K562 (cell line): ENCODE measurements around the gene LCTL. TPM values are rescaled to one million over a fixed set of nuclear protein-coding genes. Genes with fewer than 3 reads are reported as not detected.

Experiments used
- CBX2 ChIP-seq: fragments of 200-600 bp; sonication (generic); IDR thresholded peaks from one replicate; pipeline ENCODE4 v1.6.1; 2012; ENCODE audit warnings: mild to moderate bottlenecking, low read length, inconsistent platforms; ENCODE audit not compliant: insufficient read depth, poor library complexity, severe bottlenecking
- CEBPG ChIP-seq, 3 experiments: fragments of 200-800 bp in 1 of 3; sonication (Bioruptor generic) in 1 of 3; sonication (generic) in 1 of 3; formaldehyde crosslinking in 1 of 3; IDR thresholded peaks in 2 of 3; conservative IDR thresholded peaks in 1 of 3; 2 replicates each; pipeline versions ENCODE4 v1.6.1 to v1.8.0; 2016 to 2022; ENCODE audit warnings: missing compliant biosample characterization in 2 of 3, missing genetic modification characterization in 2 of 3, mild to moderate bottlenecking in 1 of 3, missing genetic modification reagents in 1 of 3
- CHD2 ChIP-seq: IDR thresholded peaks from 2 replicates; pipeline ENCODE4 v1.6.1; 2011; ENCODE audit warnings: low read depth, low read length
- DDX20 ChIP-seq: fragments of 450-650 bp; IDR thresholded peaks from 2 replicates; pipeline ENCODE4 v1.6.1; 2016; ENCODE audit warnings: missing genetic modification characterization, low read depth, mild to moderate bottlenecking, missing compliant biosample characterization, moderate library complexity
- EP300 ChIP-seq: IDR thresholded peaks from 2 replicates; pipeline ENCODE4 v1.6.1; 2012; ENCODE audit warnings: low read length, improper control_type of control experiment
- FOS ChIP-seq: IDR thresholded peaks from 3 replicates; pipeline ENCODE4 v1.6.1; 2011; ENCODE audit not compliant: insufficient read length; ENCODE audit errors: extremely low read depth
- ILK ChIP-seq: fragments of 450-650 bp; IDR thresholded peaks from 2 replicates; pipeline ENCODE4 v1.6.1; 2016; ENCODE audit warnings: missing genetic modification characterization, low read depth, mild to moderate bottlenecking, missing compliant biosample characterization, moderate library complexity, borderline replicate concordance
- MAFG ChIP-seq: fragments of 450-650 bp; conservative IDR thresholded peaks from 2 replicates; pipeline ENCODE4 v1.6.1; 2016; ENCODE audit warnings: missing genetic modification characterization, missing compliant biosample characterization
- NR2C2 ChIP-seq, 2 experiments: fragments of 200-800 bp in 1 of 2; sonication (Bioruptor generic) in 1 of 2; sonication (generic) in 1 of 2; formaldehyde crosslinking in 1 of 2; IDR thresholded peaks; 2 replicates each; pipeline versions ENCODE4 v1.6.1 to v1.8.0; 2016 to 2022; ENCODE audit warnings: mild to moderate bottlenecking in 1 of 2, missing compliant biosample characterization in 1 of 2, missing genetic modification characterization in 1 of 2, missing genetic modification reagents in 1 of 2
- PCBP2 ChIP-seq: fragments of 200-400 bp; formaldehyde crosslinking; IDR thresholded peaks from 2 replicates; pipeline ENCODE4 v1.6.1; 2018; ENCODE audit warnings: low read length, low read depth, mild to moderate bottlenecking, moderate library complexity; ENCODE audit not compliant: poor library complexity, severe bottlenecking
- RB1 ChIP-seq: fragments of 450-650 bp; IDR thresholded peaks from 2 replicates; pipeline ENCODE4 v1.6.1; 2017; ENCODE audit warnings: low read depth, mild to moderate bottlenecking
- RCOR1 ChIP-seq, 2 experiments: IDR thresholded peaks; 2 replicates each; pipeline ENCODE4 v1.6.1; 2012; ENCODE audit warnings: low read depth in 2 of 2, low read length in 2 of 2, borderline replicate concordance in 1 of 2, improper control_type of control experiment in 1 of 2
- ZNF324 ChIP-seq: fragments of 250-450 bp; sonication (Bioruptor Pico); IDR thresholded peaks from 2 replicates; pipeline ENCODE4 v1.4.0; 2020; ENCODE audit warnings: mild to moderate bottlenecking
- ZNF41 ChIP-seq: fragments of 250-450 bp; sonication (Bioruptor Pico); conservative IDR thresholded peaks from 2 replicates; pipeline ENCODE4 v1.4.0; 2020; ENCODE audit warnings: mild to moderate bottlenecking
- polyA plus RNA-seq, 8 experiments: library from polyadenylated mRNA; depleted of rRNA in 4 of 8; stranded (reverse) in 5 of 8; unstranded in 3 of 8; fragments of >200 nt; fragmentation: Nextera tagmentation in 2 of 8; fragmentation: Illumina TruSeq in 1 of 8; extraction: Ambion mirVana in 2 of 8; extraction: Trizol in 1 of 8; gene quantifications; 2 replicates each; pipeline versions ENCODE4 v1.2.1 to v1.2.3, GENCODE V29; 2011 to 2014; ENCODE audit warnings: inconsistent platforms in 1 of 8, missing spikeins in 1 of 8
- total RNA-seq, 7 experiments: library from RNA; depleted of rRNA in 6 of 7; stranded (reverse); fragments of >200 nt in 6 of 7; fragmentation: Illumina TruSeq in 2 of 7; extraction: Trizol in 2 of 7; gene quantifications; 2 replicates each; pipeline versions ENCODE4 v1.2.1 to v1.2.3, GENCODE V29; 2011 to 2021; ENCODE audit warnings: low replicate concordance in 1 of 7
- TF ChIP-seq, protein P1 (sequence below), 2 experiments: fragments of 450-650 bp; conservative IDR thresholded peaks; 2 replicates each; pipeline ENCODE4 v1.6.1; 2017; ENCODE audit warnings: mild to moderate bottlenecking in 2 of 2, moderate library complexity in 2 of 2
- TF ChIP-seq, protein P2 (sequence below), 2 experiments: fragments of 450-650 bp; formaldehyde crosslinking in 1 of 2; IDR thresholded peaks; 2 replicates each; pipeline versions ENCODE4 v1.4.0 to v1.6.1; 2014 to 2020; ENCODE audit warnings: mild to moderate bottlenecking in 2 of 2, borderline replicate concordance in 1 of 2, low read depth in 1 of 2
- TF ChIP-seq, protein P3 (sequence below): IDR thresholded peaks from 2 replicates; pipeline ENCODE4 v1.6.1; 2011; ENCODE audit not compliant: insufficient read length; ENCODE audit errors: extremely low read depth

Gene LCTL
- total and polyA plus RNA-seq, 9 of the 15 experiments (the other 6 are each of a cell fraction or from before 2014, with no cell fraction given), result 0.08 to 0.31 (median 0.17) TPM; not detected in 6

DNA sequence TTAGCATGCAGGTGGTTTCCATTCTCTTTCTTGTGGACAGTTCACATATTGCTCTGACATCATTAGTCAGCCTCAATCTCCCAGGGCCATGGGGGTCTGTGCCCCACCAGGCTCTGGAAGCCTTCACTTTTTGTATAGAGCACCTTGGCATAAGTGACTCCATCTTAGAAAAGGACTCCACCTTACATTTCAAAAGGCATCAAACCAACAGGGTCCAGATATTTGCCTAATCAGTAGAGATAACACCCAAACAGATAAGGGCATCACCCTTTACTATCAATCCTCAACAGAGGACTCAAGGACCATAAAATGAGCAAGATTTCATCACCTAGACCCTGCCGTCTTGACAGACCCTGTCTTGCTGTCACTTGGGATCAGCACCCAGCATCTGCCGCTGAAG lies 35.7 kb upstream of the LCTL start (continued):
- TF ChIP-seq, protein P1, sequence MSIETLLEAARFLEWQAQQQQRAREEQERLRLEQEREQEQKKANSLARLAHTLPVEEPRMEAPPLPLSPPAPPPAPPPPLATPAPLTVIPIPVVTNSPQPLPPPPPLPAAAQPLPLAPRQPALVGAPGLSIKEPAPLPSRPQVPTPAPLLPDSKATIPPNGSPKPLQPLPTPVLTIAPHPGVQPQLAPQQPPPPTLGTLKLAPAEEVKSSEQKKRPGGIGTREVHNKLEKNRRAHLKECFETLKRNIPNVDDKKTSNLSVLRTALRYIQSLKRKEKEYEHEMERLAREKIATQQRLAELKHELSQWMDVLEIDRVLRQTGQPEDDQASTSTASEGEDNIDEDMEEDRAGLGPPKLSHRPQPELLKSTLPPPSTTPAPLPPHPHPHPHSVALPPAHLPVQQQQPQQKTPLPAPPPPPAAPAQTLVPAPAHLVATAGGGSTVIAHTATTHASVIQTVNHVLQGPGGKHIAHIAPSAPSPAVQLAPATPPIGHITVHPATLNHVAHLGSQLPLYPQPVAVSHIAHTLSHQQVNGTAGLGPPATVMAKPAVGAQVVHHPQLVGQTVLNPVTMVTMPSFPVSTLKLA (conservative IDR thresholded peaks at IDR 0.05), result no peak
- TF ChIP-seq, protein P2, sequence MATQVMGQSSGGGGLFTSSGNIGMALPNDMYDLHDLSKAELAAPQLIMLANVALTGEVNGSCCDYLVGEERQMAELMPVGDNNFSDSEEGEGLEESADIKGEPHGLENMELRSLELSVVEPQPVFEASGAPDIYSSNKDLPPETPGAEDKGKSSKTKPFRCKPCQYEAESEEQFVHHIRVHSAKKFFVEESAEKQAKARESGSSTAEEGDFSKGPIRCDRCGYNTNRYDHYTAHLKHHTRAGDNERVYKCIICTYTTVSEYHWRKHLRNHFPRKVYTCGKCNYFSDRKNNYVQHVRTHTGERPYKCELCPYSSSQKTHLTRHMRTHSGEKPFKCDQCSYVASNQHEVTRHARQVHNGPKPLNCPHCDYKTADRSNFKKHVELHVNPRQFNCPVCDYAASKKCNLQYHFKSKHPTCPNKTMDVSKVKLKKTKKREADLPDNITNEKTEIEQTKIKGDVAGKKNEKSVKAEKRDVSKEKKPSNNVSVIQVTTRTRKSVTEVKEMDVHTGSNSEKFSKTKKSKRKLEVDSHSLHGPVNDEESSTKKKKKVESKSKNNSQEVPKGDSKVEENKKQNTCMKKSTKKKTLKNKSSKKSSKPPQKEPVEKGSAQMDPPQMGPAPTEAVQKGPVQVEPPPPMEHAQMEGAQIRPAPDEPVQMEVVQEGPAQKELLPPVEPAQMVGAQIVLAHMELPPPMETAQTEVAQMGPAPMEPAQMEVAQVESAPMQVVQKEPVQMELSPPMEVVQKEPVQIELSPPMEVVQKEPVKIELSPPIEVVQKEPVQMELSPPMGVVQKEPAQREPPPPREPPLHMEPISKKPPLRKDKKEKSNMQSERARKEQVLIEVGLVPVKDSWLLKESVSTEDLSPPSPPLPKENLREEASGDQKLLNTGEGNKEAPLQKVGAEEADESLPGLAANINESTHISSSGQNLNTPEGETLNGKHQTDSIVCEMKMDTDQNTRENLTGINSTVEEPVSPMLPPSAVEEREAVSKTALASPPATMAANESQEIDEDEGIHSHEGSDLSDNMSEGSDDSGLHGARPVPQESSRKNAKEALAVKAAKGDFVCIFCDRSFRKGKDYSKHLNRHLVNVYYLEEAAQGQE (IDR thresholded peaks at IDR 0.05; ENCODE audit: borderline replicate concordance), result no peak
- TF ChIP-seq, protein P2 (CRISPR knock-in tag; IDR thresholded peaks at IDR 0.05; ENCODE audit: low read depth), result no peak
- TF ChIP-seq RB1, result no peak
- TF ChIP-seq CEBPG (CRISPR knock-in tag; IDR thresholded peaks at IDR 0.05), result no peak
- no peak for TF ChIP-seq CEBPG (tag; conservative IDR thresholded peaks at IDR 0.05 in 1 of 2, IDR thresholded peaks at IDR 0.05 in 1 of 2)
- TF ChIP-seq MAFG (tag), result no peak
- no peak for TF ChIP-seq CBX2
- no peak for TF ChIP-seq PCBP2
- no peak for TF ChIP-seq ILK (tag)
- TF ChIP-seq FOS, result no peak
- no peak for TF ChIP-seq EP300
- no peak for TF ChIP-seq NR2C2 (CRISPR knock-in tag; IDR thresholded peaks at IDR 0.05)
- peak; percentile 42; the same call in 1 of the 2 replicates for TF ChIP-seq NR2C2 (tag; IDR thresholded peaks at IDR 0.05)
- TF ChIP-seq, protein P3, sequence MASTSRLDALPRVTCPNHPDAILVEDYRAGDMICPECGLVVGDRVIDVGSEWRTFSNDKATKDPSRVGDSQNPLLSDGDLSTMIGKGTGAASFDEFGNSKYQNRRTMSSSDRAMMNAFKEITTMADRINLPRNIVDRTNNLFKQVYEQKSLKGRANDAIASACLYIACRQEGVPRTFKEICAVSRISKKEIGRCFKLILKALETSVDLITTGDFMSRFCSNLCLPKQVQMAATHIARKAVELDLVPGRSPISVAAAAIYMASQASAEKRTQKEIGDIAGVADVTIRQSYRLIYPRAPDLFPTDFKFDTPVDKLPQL, result no peak
- peak; percentile 91 for TF ChIP-seq DDX20
- no peak for TF ChIP-seq CHD2
- TF ChIP-seq RCOR1 (IDR thresholded peaks at IDR 0.05; ENCODE audit: borderline replicate concordance in 1 of 2, low read depth in 2 of 2, low read length in 2 of 2), result no peak
- peak; percentile 68; the same call in 1 of the 2 replicates for TF ChIP-seq ZNF324
- TF ChIP-seq ZNF41 (CRISPR knock-in tag), result peak; percentile 88
